H9 (cell line): ENCODE measurements around the gene PTPDC1. TPM values are rescaled to one million over a fixed set of nuclear protein-coding genes. Genes with fewer than 3 reads are reported as not detected.

ENCODE experiments used
- DNase-seq: peaks from one replicate; pipeline ENCODE4 v3.0.0-alpha.2; 2017
- H2AFZ ChIP-seq: one replicate; pipeline ENCODE4 v1.6.1; 2013; ENCODE audit warnings: mild to moderate bottlenecking, low read length, control low read depth, moderate library complexity
- H2AK5ac ChIP-seq: 2 replicates; pipeline ENCODE4 v1.6.1; 2013; ENCODE audit warnings: low read length, control low read depth, mixed read lengths; ENCODE audit not compliant: insufficient read length
- H2BK120ac ChIP-seq: one replicate; pipeline ENCODE4 v1.6.1; 2013; ENCODE audit warnings: low read depth, mild to moderate bottlenecking, low read length, control low read depth, inconsistent platforms; ENCODE audit not compliant: poor library complexity, severe bottlenecking
- H2BK12ac ChIP-seq: 2 replicates; pipeline ENCODE4 v1.6.1; 2013; ENCODE audit warnings: low read length, control low read depth, mixed read lengths, low read depth; ENCODE audit not compliant: insufficient read length
- H2BK15ac ChIP-seq: 2 replicates; pipeline ENCODE4 v1.6.1; 2013; ENCODE audit warnings: low read depth, low read length, control low read depth
- H2BK20ac ChIP-seq: one replicate; pipeline ENCODE4 v1.6.1; 2013; ENCODE audit warnings: low read depth, mild to moderate bottlenecking, low read length, control low read depth, inconsistent platforms; ENCODE audit not compliant: poor library complexity, severe bottlenecking
- H2BK5ac ChIP-seq: 2 replicates; pipeline ENCODE4 v1.6.1; 2013; ENCODE audit warnings: low read length, control low read depth, mixed read lengths; ENCODE audit not compliant: insufficient read length
- H3K14ac ChIP-seq: 2 replicates; pipeline ENCODE4 v1.6.1; 2013; ENCODE audit warnings: low read length, control low read depth; ENCODE audit not compliant: insufficient read depth
- H3K18ac ChIP-seq: 2 replicates; pipeline ENCODE4 v1.6.1; 2013; ENCODE audit warnings: low read depth, mild to moderate bottlenecking, mixed read lengths, low read length, control low read depth; ENCODE audit not compliant: insufficient read length
- H3K23ac ChIP-seq: 2 replicates; pipeline ENCODE4 v1.6.1; 2013; ENCODE audit warnings: low read length, control low read depth, mixed read lengths, low read depth; ENCODE audit not compliant: insufficient read length
- H3K23me2 ChIP-seq: 2 replicates; pipeline ENCODE4 v1.6.1; 2013; ENCODE audit warnings: low read depth, mild to moderate bottlenecking, mixed read lengths, low read length, control low read depth; ENCODE audit not compliant: insufficient read length, poor library complexity, severe bottlenecking
- H3K27ac ChIP-seq: 2 replicates; pipeline ENCODE4 v1.5.1; 2013; ENCODE audit warnings: low read length, control low read depth, mixed read lengths, low read depth; ENCODE audit not compliant: insufficient read length
- H3K27me3 ChIP-seq: 2 replicates; pipeline ENCODE4 v1.6.1; 2013; ENCODE audit warnings: low read length, control low read depth, inconsistent platforms; ENCODE audit not compliant: insufficient read depth
- H3K4ac ChIP-seq: 2 replicates; pipeline ENCODE4 v1.6.1; 2013; ENCODE audit warnings: low read depth, mild to moderate bottlenecking, control low read depth, inconsistent platforms, low read length, moderate library complexity
- H3K4me1 ChIP-seq: 2 replicates; pipeline ENCODE4 v1.6.1; 2013; ENCODE audit warnings: low read length, control low read depth, inconsistent platforms; ENCODE audit not compliant: insufficient read depth
- H3K4me2 ChIP-seq: 2 replicates; pipeline ENCODE4 v1.6.1; 2013; ENCODE audit warnings: low read length, control low read depth, mixed read lengths; ENCODE audit not compliant: insufficient read length, insufficient read depth
- H3K56ac ChIP-seq: 2 replicates; pipeline ENCODE4 v1.6.1; 2013; ENCODE audit warnings: low read depth, mild to moderate bottlenecking, mixed read lengths, low read length, control low read depth; ENCODE audit not compliant: insufficient read length
- H3K79me1 ChIP-seq: 2 replicates; pipeline ENCODE4 v1.6.1; 2013; ENCODE audit warnings: low read depth, mild to moderate bottlenecking, moderate library complexity, low read length, control low read depth, inconsistent platforms; ENCODE audit not compliant: insufficient read depth, poor library complexity, severe bottlenecking
- H3K79me2 ChIP-seq: 2 replicates; pipeline ENCODE4 v1.6.1; 2013; ENCODE audit warnings: low read length, control low read depth, inconsistent platforms; ENCODE audit not compliant: insufficient read depth
- H3K9ac ChIP-seq: 2 replicates; pipeline ENCODE4 v1.6.1; 2013; ENCODE audit warnings: low read length, control low read depth, mixed read lengths; ENCODE audit not compliant: insufficient read length; ENCODE audit errors: extremely low read depth
- H3K9me3 ChIP-seq: one replicate; pipeline ENCODE4 v1.6.1; 2013; ENCODE audit warnings: low read depth, low read length, inconsistent platforms; ENCODE audit not compliant: control insufficient read depth
- H3T11ph ChIP-seq: one replicate; pipeline ENCODE4 v1.6.1; 2013; ENCODE audit warnings: mild to moderate bottlenecking, low read length, control low read depth, inconsistent platforms
- H4K20me1 ChIP-seq: one replicate; pipeline ENCODE4 v1.6.1; 2013; ENCODE audit not compliant: control insufficient read depth, insufficient read length, insufficient read depth
- H4K5ac ChIP-seq: 2 replicates; pipeline ENCODE4 v1.6.1; 2013; ENCODE audit warnings: low read depth, mild to moderate bottlenecking, mixed read lengths, low read length, control low read depth; ENCODE audit not compliant: insufficient read length
- H4K8ac ChIP-seq: replicated peaks from 2 replicates; pipeline ENCODE4 v1.6.1; 2013; ENCODE audit warnings: low read length, control low read depth, mixed read lengths, low read depth; ENCODE audit not compliant: insufficient read length
- H4K91ac ChIP-seq: 2 replicates; pipeline ENCODE4 v1.6.1; 2013; ENCODE audit warnings: low read depth, mild to moderate bottlenecking, moderate library complexity, mixed read lengths, low read length, control low read depth; ENCODE audit not compliant: insufficient read length
- H3K27ac Mint-ChIP-seq, 3 experiments: 2 replicates in 2 of 3; 3 replicates in 1 of 3; pipeline ENCODE4 v1.8.0; 2020 to 2021; ENCODE audit warnings: mixed read lengths in 3 of 3, mild to moderate bottlenecking in 1 of 3, moderate library complexity in 1 of 3
- H3K27me3 Mint-ChIP-seq: 2 replicates; pipeline ENCODE4 v1.8.0; 2021; ENCODE audit warnings: low read depth, mild to moderate bottlenecking, moderate library complexity, mixed read lengths
- H3K36me3 Mint-ChIP-seq, 3 experiments: 2 replicates in 2 of 3; 3 replicates in 1 of 3; pipeline ENCODE4 v1.8.0; 2020 to 2021; ENCODE audit warnings: low read depth in 3 of 3, mixed read lengths in 3 of 3; ENCODE audit not compliant: insufficient read depth in 1 of 3
- H3K4me1 Mint-ChIP-seq, 2 experiments: 2 replicates each; pipeline ENCODE4 v1.8.0; 2020; ENCODE audit warnings: mixed read lengths in 2 of 2
- H3K4me3 Mint-ChIP-seq, 2 experiments: 2 replicates in 1 of 2; 3 replicates in 1 of 2; pipeline ENCODE4 v1.8.0; 2020 to 2021; ENCODE audit warnings: mild to moderate bottlenecking in 2 of 2, mixed read lengths in 2 of 2, moderate library complexity in 1 of 2
- H3K9me3 Mint-ChIP-seq, 2 experiments: 2 replicates in 1 of 2; 3 replicates in 1 of 2; pipeline ENCODE4 v1.8.0; 2020; ENCODE audit warnings: mild to moderate bottlenecking in 2 of 2, mixed read lengths in 2 of 2, moderate library complexity in 1 of 2
- CTCF ChIP-seq: fragments of 200-600 bp; sonication (generic); conservative IDR thresholded peaks from 3 replicates; pipeline ENCODE4 v1.8.0; 2021; ENCODE audit warnings: antibody characterized with exemption, mild to moderate bottlenecking
- WGBS: extraction: QIAGEN DNeasy Blood & Tissue Kit; methylation state at CpG from one replicate; pipeline ENCODE4 v1.1.7; 2013; ENCODE audit warnings: missing lambda C conversion rate, low lambda C conversion rate, mixed read lengths; ENCODE audit not compliant: insufficient read length; ENCODE audit errors: extremely low coverage; 5-methylcytosine and 5-hydroxymethylcytosine counted together
- total RNA-seq: library from RNA; stranded (reverse); gene quantifications from 2 replicates; pipeline ENCODE4 v1.2.1, GENCODE V29; 2021

The PTPDC1 gene
- total RNA-seq, 1 experiment from 2014 or later, result 4.8 TPM

- Histone ChIP-seq H2BK15ac (no peak overlapping the region), H3K23ac (no peak overlapping the region), H3T11ph (no peak overlapping the region), H2BK12ac (no peak overlapping the region), H3K14ac (no peak overlapping the region), H2BK5ac (no peak overlapping the region), H3K18ac (no peak overlapping the region), H2BK20ac (no peak overlapping the region), H3K4me2 (no peak overlapping the region), H4K8ac (no peak overlapping the region), H3K27ac (no peak overlapping the region), H2BK120ac (no peak overlapping the region), H4K5ac (no peak overlapping the region), H2AK5ac (no peak overlapping the region), H3K27me3 (no peaks in the 10 kb centered on the region), H3K4ac (no peak overlapping the region), H3K79me2 (no peaks in the 10 kb centered on the region), H4K20me1 (no peaks in the 10 kb centered on the region), H3K9ac (no peak overlapping the region), H4K91ac (no peak overlapping the region), H3K9me3 (no peaks in the 10 kb centered on the region), H2AFZ (no peak overlapping the region), H3K23me2 (no peaks in the 10 kb centered on the region), H3K79me1 (no peaks in the 10 kb centered on the region), H3K56ac (no peak overlapping the region), H3K4me1 (no peaks in the 10 kb centered on the region)
- Mint-ChIP-seq H3K27ac (no peak overlapping the region), H3K27me3 (no peaks in the 10 kb centered on the region), H3K4me3 (no peak overlapping the region), H3K9me3 (peaks cover 3 to 5% of the 10 kb centered on the region in 2 experiments; a peak in 4 of 5 replicates), H3K36me3 (peaks cover 0 to 9% (median 2%) of the 10 kb centered on the region in 3 experiments; a peak in 3 of 7 replicates), H3K4me1 (no peaks in the 10 kb centered on the region)
- no peak for TF ChIP-seq CTCF
- DNase-seq, result no peak
- WGBS, result no CpG with 5 or more reads among the region's 3 CpGs
These were observed 26.6 kb downstream of the PTPDC1 start for GRCh38 chr9:94110821-94111252.
